CD14-positive monocyte (primary cell): ENCODE results near the gene DIS3L2. TPM values are rescaled to one million over a fixed set of nuclear protein-coding genes. Genes with fewer than 3 reads are reported as not detected.

ENCODE experiments used
- DNase-seq, 3 donors: peaks; one replicate each; pipeline ENCODE4 v3.0.0-alpha.2; 2011 to 2022
- H2AFZ ChIP-seq: 2 replicates; pipeline ENCODE4 v1.6.0; 2012; ENCODE audit warnings: mild to moderate bottlenecking, low read depth, low read length, inconsistent platforms; ENCODE audit not compliant: insufficient read depth, poor library complexity, severe bottlenecking
- H3K27ac ChIP-seq, 2 donors: 1 replicate in 1 of 2; 2 replicates in 1 of 2; pipeline ENCODE4 v1.5.1; 2012 to 2013; ENCODE audit warnings: low read length in 2 of 2, control low read depth in 1 of 2, inconsistent platforms in 1 of 2, low read depth in 1 of 2, mild to moderate bottlenecking in 1 of 2
- H3K27me3 ChIP-seq, 2 donors: one replicate each; pipeline versions ENCODE4 v1.6.0 to v1.6.1; 2011 to 2013; ENCODE audit warnings: low read length in 2 of 2; ENCODE audit not compliant: control insufficient read depth in 2 of 2, insufficient read depth in 2 of 2
- H3K36me3 ChIP-seq, 2 donors: replicated peaks in 1 of 2; 1 replicate in 1 of 2; 2 replicates in 1 of 2; pipeline versions ENCODE4 v1.5.1 to v1.6.1; 2012 to 2013; ENCODE audit warnings: low read length in 2 of 2, control low read depth in 1 of 2, inconsistent platforms in 1 of 2, mild to moderate bottlenecking in 1 of 2; ENCODE audit not compliant: insufficient read depth in 2 of 2, control insufficient read depth in 1 of 2
- H3K4me1 ChIP-seq, 2 donors: 1 replicate in 1 of 2; 2 replicates in 1 of 2; pipeline versions ENCODE4 v1.5.1 to v1.6.1; 2012 to 2013; ENCODE audit warnings: low read length in 2 of 2, control low read depth in 1 of 2, inconsistent platforms in 1 of 2, mild to moderate bottlenecking in 1 of 2, moderate library complexity in 1 of 2; ENCODE audit not compliant: insufficient read depth in 2 of 2, control insufficient read depth in 1 of 2
- H3K4me2 ChIP-seq: replicated peaks from 2 replicates; pipeline ENCODE3; 2012; ENCODE audit warnings: low read length, moderate library complexity, mild to moderate bottlenecking; ENCODE audit not compliant: poor library complexity, severe bottlenecking; ENCODE audit errors: extremely low read depth
- H3K4me3 ChIP-seq, 3 experiments: fragments of 200-600 bp in 1 of 3; sonication (generic) in 1 of 3; replicated peaks in 1 of 3; 1 replicate in 2 of 3; 2 replicates in 1 of 3; pipeline ENCODE4 v1.5.1; 2011 to 2013; ENCODE audit warnings: low read length in 3 of 3, mild to moderate bottlenecking in 3 of 3, control low read depth in 2 of 3, low read depth in 2 of 3, inconsistent platforms in 1 of 3, moderate library complexity in 1 of 3
- H3K79me2 ChIP-seq: 2 replicates; pipeline ENCODE4 v1.6.0; 2012; ENCODE audit warnings: mild to moderate bottlenecking, control low read depth, inconsistent platforms, low read length, moderate library complexity; ENCODE audit not compliant: insufficient read depth
- H3K9ac ChIP-seq: 2 replicates; pipeline ENCODE4 v1.6.0; 2017; ENCODE audit warnings: low read length, mild to moderate bottlenecking; ENCODE audit not compliant: insufficient read depth, poor library complexity, severe bottlenecking
- H3K9me3 ChIP-seq, 2 donors: replicated peaks in 1 of 2; 1 replicate in 1 of 2; 2 replicates in 1 of 2; pipeline versions ENCODE4 v1.5.1 to v1.6.1; 2012 to 2013; ENCODE audit warnings: low read length in 2 of 2, control low read depth in 1 of 2; ENCODE audit not compliant: control insufficient read depth in 1 of 2, insufficient read depth in 1 of 2
- H4K20me1 ChIP-seq: 2 replicates; pipeline ENCODE4 v1.6.0; 2012; ENCODE audit warnings: mild to moderate bottlenecking, low read length, control low read depth, moderate library complexity; ENCODE audit not compliant: insufficient read depth
- H3K27ac Mint-ChIP-seq, 7 donors: one replicate each; pipeline ENCODE4 v1.8.0; 2020; ENCODE audit warnings: mild to moderate bottlenecking in 7 of 7, mixed read lengths in 7 of 7, moderate library complexity in 6 of 7, inconsistent platforms in 2 of 7
- H3K27me3 Mint-ChIP-seq, 3 donors: one replicate each; pipeline ENCODE4 v1.8.0; 2021 to 2022; ENCODE audit warnings: low read depth in 3 of 3, mild to moderate bottlenecking in 3 of 3, mixed read lengths in 3 of 3, moderate library complexity in 3 of 3, inconsistent platforms in 1 of 3
- H3K36me3 Mint-ChIP-seq, 2 donors: one replicate each; pipeline ENCODE4 v1.8.0; 2020; ENCODE audit warnings: mixed read lengths in 2 of 2, inconsistent platforms in 1 of 2, mild to moderate bottlenecking in 1 of 2
- H3K4me1 Mint-ChIP-seq: one replicate; pipeline ENCODE4 v1.8.0; 2020; ENCODE audit warnings: mild to moderate bottlenecking, mixed read lengths
- H3K4me3 Mint-ChIP-seq, 2 donors: one replicate each; pipeline ENCODE4 v1.8.0; 2020; ENCODE audit warnings: mild to moderate bottlenecking in 2 of 2, mixed read lengths in 2 of 2, moderate library complexity in 1 of 2
- H3K9me3 Mint-ChIP-seq, 7 donors: one replicate each; pipeline ENCODE4 v1.8.0; 2020 to 2022; ENCODE audit warnings: mixed read lengths in 7 of 7, mild to moderate bottlenecking in 6 of 7, moderate library complexity in 6 of 7, inconsistent platforms in 2 of 7
- CTCF ChIP-seq: fragments of 200-600 bp; IDR thresholded peaks from one replicate; pipeline ENCODE4 v1.8.0; 2022; ENCODE audit warnings: antibody characterized with exemption, mild to moderate bottlenecking
- WGBS: methylation state at CpG from one replicate; pipeline ENCODE4 v1.1.5; 2013; ENCODE audit warnings: missing lambda C conversion rate; ENCODE audit not compliant: insufficient coverage; 5-methylcytosine and 5-hydroxymethylcytosine counted together
- intact Hi-C, 2 donors: fragments of 100-400 bp; cut with micrococcal nuclease; formaldehyde crosslinking; loops; one replicate each; pipeline versions ENCODE4 v1.15.0 to v1.15.1; 2023
- polyA plus RNA-seq, 3 donors: library from polyadenylated mRNA; depleted of rRNA in 1 of 3; unstranded in 2 of 3; stranded (reverse) in 1 of 3; fragments of 300-500 nt in 2 of 3; fragments of >200 nt in 1 of 3; fragmentation: Illumina TruSeq in 2 of 3; gene quantifications; 1 replicate in 2 of 3; 2 replicates in 1 of 3; pipeline ENCODE4 v1.2.3, GENCODE V29; 2012 to 2021

The DIS3L2 gene
- polyA plus RNA-seq, 3 donors: 6.0 to 21.7 (median 6.4) TPM

GRCh38 chr2:232203166-232203891 is 241.8 kb downstream of the DIS3L2 start:
- Mint-ChIP-seq H3K4me1 (no peaks in the 10 kb centered on the region), H3K27ac (peak overlapping the region in 1 of 7 donors; percentile 17), H3K9me3 (peaks cover 0 to 3% (median 0%) of the 10 kb centered on the region in 7 donors), H3K4me3 (no peak overlapping the region), H3K27me3 (peaks cover 0 to 1% (median 0%) of the 10 kb centered on the region in 3 donors), H3K36me3 (peaks cover 25 to 34% of the 10 kb centered on the region in 2 donors)
- Histone ChIP-seq H4K20me1 (no peaks in the 10 kb centered on the region), H3K9ac (no peak overlapping the region), H2AFZ (no peak overlapping the region), H3K36me3 (peaks cover 0 to 8% of the 10 kb centered on the region in 2 donors), H3K4me2 (no peak overlapping the region), H3K9me3 (no peaks in the 10 kb centered on the region), H3K27ac (no peak overlapping the region), H3K4me3 (no peak overlapping the region), H3K79me2 (no peaks in the 10 kb centered on the region), H3K4me1 (no peaks in the 10 kb centered on the region), H3K27me3 (no peaks in the 10 kb centered on the region)
- WGBS: no CpG with 5 or more reads among the region's 5 CpGs
- TF ChIP-seq CTCF: no peak
- intact Hi-C loops: no loop called here
- DNase-seq: no peak

GRCh38 chr2:232203936-232204335 is 242.4 kb downstream of the DIS3L2 start:
- Histone ChIP-seq H3K9ac (no peak overlapping the region), H3K36me3 (peaks cover 0 to 1% of the 10 kb centered on the region in 2 donors), H3K4me1 (no peaks in the 10 kb centered on the region), H3K4me3 (no peak overlapping the region), H3K27me3 (no peaks in the 10 kb centered on the region), H2AFZ (no peak overlapping the region), H4K20me1 (no peaks in the 10 kb centered on the region), H3K4me2 (no peak overlapping the region), H3K27ac (no peak overlapping the region), H3K79me2 (no peaks in the 10 kb centered on the region), H3K9me3 (no peaks in the 10 kb centered on the region)
- no peak for DNase-seq
- H3K27ac Mint-ChIP-seq: peak overlapping the region in 3 of 7 donors; percentile 7 to 23 (median 17)
- WGBS: 96% methylated on average over 5 of the region's 5 CpGs
- no peaks in the 10 kb centered on the region for H3K4me1 Mint-ChIP-seq
- no peak for TF ChIP-seq CTCF
- intact Hi-C loops: no loop called here
- peaks cover 19 to 28% of the 10 kb centered on the region in 2 donors for H3K36me3 Mint-ChIP-seq
- peaks cover 0 to 2% (median 0%) of the 10 kb centered on the region in 3 donors for H3K27me3 Mint-ChIP-seq
- H3K9me3 Mint-ChIP-seq: peaks cover 0 to 3% (median 0%) of the 10 kb centered on the region in 7 donors
- no peak overlapping the region for H3K4me3 Mint-ChIP-seq
